HG03565 (cell line): ENCODE results near the gene ATAD3C.
"Not testable (repeated sequence)": the region's sequence is repeated elsewhere in the genome, so short reads cannot be mapped to it uniquely, and the experiment has no call there.

Experiments
- ATAC-seq: cut with Tn5 transposase; IDR thresholded peaks from one replicate; pipeline ENCODE4 v1.9.1; 2021; ENCODE audit warnings: mild to moderate bottlenecking, moderate library complexity; ENCODE audit not compliant: unreplicated experiment

The ATAD3C gene

DNA sequence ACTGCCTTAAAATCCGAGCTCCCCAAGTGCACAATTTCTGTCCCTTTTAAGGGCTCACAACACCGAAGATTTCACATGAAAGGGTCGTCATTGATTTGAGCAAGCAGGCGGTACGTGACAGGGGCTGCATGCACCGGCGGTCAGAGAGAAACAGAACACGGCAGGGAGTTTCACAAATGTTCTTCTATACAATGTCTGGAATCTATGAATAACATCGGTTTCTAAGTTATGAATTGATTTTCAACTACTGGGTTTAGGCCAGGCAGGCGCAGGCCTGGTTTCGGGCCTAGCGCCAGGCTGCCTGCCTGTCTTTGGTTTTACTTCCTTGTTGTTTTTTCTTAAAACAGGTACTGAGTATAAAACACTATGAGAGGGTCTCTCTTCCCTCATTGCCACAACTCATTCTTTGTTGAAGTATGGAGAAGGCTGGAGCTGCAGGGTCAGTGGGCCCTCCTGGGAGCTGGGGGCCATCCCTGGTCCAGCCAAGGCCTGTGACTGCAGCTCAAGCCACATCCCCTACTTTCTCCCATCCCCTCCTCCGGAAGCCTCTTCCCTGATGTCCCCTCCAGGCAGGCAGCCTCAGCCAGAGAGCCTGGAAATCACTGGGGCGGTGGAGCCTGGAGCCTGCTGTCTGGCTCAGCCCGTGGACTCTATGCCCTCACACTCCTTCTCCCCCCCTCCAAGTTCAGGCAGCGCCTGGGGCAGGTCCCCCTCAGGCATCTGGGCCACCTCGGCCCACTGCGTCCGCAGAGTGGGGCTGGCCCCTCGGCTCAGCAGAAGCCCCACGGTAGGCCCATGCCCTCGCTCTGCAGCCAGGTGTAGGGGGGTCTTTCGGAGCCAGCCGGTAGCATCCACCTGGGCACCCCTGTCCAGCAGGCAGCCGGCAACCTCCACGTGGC, 30.8 kb upstream of the ATAD3C start:
- ATAC-seq: no peak

DNA sequence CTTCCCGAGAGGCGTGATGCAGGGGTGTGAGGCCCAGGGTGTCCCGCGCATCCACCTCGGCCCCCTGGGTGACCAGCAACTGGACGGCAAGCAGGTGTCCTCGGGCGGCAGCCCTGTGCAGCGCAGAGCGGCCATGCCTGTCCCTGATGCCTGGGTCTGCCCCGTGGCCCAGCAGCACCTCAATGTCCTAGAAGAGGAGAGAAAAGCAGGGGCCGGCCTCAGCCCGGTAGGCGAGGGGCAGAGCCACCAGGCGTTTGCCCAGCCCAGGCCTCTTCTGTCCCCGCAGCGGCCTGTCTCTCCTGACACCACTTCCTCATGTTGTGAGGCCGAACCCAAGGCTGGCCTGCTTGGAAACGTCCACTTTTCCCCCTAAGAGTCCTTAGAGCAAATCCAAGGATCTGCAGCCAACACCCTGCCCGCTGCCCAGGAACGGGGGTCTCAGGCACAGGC, 30.1 kb upstream of the ATAD3C start:
- ATAC-seq: no peak

- no peak for ATAC-seq
Measured at GRCh38 chr1:1419813-1420653, 29.5 kb upstream of the ATAD3C start.

DNA sequence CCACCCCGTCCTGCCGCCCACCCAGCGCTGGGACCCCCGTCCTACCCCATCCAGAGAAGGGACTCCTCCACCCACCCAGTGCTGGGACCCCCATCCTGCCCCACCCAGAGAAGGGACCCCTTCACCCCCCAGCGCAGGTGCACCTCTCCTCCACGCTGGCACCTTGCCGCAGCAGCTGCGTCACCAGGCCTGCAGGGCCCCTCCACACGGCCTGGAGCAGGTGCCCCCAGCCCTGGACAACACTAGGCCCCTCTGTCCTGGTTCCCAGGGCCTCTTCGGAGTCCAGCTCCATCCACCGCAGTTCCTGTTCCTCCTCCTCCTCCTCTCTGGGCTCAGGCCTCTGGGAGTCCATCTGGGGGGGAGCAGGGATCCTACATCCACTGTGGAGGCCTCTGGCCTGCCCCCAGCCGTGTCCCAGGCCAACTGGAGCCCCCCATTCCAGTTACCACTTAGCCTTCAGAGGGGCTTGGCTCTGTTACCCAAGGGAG, 28.8 kb upstream of the ATAD3C start:
- no peak for ATAC-seq

DNA sequence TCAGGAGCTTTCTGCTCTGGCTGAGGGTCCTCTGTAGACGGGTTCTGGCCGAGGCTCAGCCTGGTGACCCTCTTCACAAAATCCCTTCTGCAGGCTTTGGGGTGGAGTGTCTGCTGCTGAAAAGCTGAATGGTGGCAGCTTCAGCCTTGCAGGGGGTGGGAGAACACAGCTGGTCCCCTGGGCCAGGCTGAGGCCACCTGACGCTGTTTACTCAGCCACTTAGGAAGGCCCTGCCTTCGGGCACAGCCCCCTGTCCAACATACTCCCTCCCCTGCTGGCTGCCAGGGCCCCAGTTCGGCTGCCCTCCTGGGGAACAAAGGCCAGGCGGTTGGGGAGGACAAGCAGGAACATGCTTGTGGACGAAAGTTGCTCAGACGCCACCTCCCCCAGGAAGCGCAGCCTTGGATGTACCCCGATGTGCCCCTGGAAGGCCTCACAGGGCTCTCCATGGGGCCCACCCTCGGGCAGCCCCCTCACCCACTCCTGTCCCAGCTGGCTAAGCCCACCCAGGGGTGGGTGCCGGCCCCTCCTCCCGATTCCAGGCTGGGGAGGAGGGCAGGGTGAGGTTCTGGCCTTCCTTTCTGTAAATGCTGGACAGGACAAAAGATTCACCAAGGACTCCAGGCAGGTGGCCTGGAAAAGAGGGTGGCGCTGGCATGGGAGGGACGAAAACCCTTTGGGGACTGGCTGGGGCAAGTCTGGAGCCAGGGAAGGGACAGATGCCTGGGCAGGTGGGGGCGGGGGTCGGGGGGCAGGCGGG, 28.2 kb upstream of the ATAD3C start, which contains the start of gene ANKRD65:
Gene ANKRD65 (minus strand): TSS at position 130 of the 760 bp plus-strand sequence. CDS start 271 bp downstream, outside the sequence.
- no peak for ATAC-seq

DNA sequence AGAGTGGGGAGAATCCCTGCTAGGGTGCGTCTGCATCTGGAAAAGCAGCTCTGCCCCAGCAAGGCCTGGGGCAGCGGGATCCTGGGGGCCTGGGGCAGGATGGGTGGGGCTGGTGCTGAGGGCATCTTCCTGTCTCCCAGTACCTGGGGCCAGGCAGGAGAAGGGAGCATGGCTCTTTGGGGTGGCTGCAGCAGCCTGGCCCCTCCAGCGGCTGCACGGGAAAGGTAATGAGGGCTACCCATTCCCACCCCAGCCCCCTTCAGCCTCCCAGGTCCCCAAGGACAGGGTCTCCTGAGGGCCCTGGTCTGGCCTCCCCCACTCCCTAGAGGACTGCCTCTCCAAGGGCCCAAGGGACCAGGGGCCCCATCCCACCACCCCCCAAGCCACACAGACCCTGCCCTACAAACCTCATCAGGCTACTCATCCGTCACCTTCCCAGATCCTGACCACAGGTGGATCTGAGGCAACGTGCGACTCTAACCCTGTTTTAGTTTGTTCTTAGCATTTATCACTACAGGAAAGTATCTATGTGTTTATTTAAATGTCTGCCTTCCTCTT, 27.5 kb upstream of the ATAD3C start:
- ATAC-seq: no peak

DNA sequence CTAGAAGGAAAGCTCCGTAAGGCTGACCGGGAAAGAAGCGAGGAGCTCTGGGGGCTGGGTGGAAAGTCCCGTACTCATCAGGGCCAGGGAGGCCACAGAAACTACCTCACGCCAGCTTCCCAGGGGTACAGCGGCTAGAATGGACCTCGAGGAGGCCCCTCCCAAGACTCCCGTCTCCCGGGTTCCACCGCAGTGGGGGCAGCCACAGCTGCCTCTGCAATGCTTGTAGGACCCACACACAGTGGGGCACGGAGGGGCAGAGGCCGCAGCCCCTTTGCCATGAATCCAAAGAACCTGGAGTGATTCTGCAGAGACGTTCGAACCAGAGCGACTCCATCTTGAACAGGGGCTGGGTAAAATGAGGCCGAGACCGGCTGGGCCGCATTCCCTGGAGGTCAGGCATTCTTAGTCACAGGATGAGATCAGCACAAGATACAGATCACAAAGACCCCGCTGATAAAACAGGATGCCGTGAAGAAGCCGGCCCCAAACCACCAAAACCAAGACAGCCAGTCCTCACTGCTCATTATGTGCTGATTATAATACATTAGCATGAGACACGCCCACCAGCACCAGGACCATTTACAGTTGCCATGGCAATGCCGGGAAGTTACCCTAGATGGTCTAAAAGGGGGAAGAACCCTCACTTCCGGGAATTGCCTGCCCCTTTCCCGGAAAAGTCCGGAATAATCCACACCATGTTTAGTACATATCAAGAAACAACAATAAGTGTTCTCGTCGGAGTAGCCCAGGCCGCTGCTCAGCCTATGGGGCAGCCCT, 26.8 kb upstream of the ATAD3C start:
- no peak for ATAC-seq

- no peak for ATAC-seq
Measured at GRCh38 chr1:1423245-1423597, 26.3 kb upstream of the ATAD3C start.

DNA sequence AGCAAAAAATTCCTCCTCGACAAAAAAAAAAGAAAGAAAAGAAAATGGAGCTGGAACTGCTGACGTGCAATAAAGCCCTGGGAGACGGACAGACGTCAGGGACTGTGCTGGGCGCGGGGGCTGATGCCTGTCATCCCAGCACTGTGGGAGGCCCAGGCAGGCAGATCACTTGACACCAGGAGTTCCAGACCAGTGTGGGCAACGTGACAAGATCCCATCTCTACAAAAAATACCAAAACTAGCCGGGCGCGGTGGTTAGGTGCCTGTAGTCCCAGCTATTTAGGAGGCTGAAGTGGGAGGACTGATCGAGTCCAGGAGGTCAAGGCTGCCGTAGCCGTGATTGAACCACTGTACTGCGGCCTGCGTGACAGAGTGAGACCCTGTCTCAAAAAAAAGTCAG, 24.8 kb upstream of the ATAD3C start:
- ATAC-seq: no peak

- no peak for ATAC-seq
Measured at GRCh38 chr1:1425426-1425752, 24.1 kb upstream of the ATAD3C start.

- no peak for ATAC-seq
Measured at GRCh38 chr1:1425753-1426495, 23.6 kb upstream of the ATAD3C start.

GRCh38 chr1:1426496-1427105, 22.9 kb upstream of the ATAD3C start:
- no peak for ATAC-seq

GRCh38 chr1:1427106-1427819, 22.2 kb upstream of the ATAD3C start:
- ATAC-seq: no peak

DNA sequence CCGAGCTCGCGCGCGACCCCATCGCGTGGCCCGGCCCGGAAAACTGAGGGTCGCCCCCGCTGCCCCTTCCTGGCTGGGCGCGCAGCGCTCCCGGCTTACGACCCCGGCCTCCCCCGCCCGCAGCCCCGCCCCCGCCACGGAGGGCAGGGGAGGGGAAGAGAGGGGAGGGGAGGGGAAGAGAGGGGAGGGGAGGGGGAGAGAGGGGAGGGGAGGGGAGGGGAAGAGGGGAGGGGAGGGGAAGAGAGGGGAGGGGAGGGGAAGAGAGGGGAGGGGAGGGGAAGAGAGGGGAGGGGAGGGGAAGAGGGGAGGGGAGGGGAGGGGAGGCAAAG, 21.7 kb upstream of the ATAD3C start:
- no peak for ATAC-seq

DNA sequence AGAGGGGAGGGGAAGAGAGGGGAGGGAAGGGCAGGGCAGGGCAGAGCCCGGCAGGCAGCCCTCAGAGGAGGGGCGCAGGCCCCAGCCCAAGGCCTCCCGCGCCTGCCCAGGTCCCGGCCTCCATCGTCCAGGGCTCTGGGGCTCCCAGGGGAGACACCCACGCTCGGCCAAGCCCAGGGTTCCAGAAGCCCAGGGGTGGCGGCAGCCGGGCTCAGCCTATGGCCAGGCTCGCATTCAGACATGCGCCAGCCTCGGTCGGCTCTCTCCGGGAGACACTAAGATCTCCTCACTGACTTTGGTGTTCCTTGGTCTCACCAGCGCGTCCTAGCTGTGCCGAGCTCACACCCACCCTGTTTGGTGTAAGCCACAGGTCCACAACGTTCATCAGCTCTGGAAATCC, 21.3 kb upstream of the ATAD3C start:
- ATAC-seq: no peak

DNA sequence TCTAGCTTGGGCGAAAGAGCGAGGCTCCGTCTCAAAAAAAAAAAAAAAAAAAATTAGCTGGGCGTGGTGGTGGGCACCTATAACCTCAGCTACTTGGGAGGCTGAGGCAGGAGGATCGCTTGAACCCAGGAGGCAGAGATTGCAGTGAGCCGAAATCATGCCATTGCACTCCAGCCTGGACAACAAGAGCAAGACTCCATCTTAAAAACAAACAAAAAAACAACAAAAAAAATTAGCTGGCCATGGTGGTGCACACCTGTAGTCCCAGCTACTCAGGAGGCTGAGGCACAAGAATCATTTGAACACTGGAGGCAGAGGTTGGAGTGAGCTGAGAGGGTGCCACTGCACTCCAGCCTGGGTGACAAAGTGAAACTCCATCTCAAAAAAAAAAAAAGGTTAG, 20.5 kb upstream of the ATAD3C start:
- not testable (repeated sequence) for ATAC-seq

GRCh38 chr1:1429671-1430073, 19.8 kb upstream of the ATAD3C start:
- no peak for ATAC-seq
